Stimulated activated naive CD8-positive, alpha-beta T cell treated with anti-CD3 and anti-CD28 coated beads, Interleukin-15, Interleukin-2, amounts not matched to agents 100 ng/mL and 50 ng/mL, for 24 hours (primary cell): ENCODE results near the gene EIF3K.
A peak's percentile ranks its signal among the peaks of the same experiment; 100 is the strongest.

Experiments
- H3K27ac Mint-ChIP-seq: one replicate; pipeline ENCODE4 v1.8.0; 2021; ENCODE audit warnings: mild to moderate bottlenecking, mixed read lengths
- H3K27me3 Mint-ChIP-seq: one replicate; pipeline ENCODE4 v1.8.0; 2021; ENCODE audit warnings: mixed read lengths
- H3K36me3 Mint-ChIP-seq: one replicate; pipeline ENCODE4 v1.8.0; 2021; ENCODE audit warnings: low read depth, mixed read lengths
- H3K4me1 Mint-ChIP-seq: one replicate; pipeline ENCODE4 v1.8.0; 2021; ENCODE audit warnings: low read depth, mixed read lengths
- H3K4me3 Mint-ChIP-seq: one replicate; pipeline ENCODE4 v1.8.0; 2021; ENCODE audit warnings: mild to moderate bottlenecking, mixed read lengths
- H3K9me3 Mint-ChIP-seq: one replicate; pipeline ENCODE4 v1.8.0; 2021; ENCODE audit warnings: mixed read lengths

EIF3K gene

DNA sequence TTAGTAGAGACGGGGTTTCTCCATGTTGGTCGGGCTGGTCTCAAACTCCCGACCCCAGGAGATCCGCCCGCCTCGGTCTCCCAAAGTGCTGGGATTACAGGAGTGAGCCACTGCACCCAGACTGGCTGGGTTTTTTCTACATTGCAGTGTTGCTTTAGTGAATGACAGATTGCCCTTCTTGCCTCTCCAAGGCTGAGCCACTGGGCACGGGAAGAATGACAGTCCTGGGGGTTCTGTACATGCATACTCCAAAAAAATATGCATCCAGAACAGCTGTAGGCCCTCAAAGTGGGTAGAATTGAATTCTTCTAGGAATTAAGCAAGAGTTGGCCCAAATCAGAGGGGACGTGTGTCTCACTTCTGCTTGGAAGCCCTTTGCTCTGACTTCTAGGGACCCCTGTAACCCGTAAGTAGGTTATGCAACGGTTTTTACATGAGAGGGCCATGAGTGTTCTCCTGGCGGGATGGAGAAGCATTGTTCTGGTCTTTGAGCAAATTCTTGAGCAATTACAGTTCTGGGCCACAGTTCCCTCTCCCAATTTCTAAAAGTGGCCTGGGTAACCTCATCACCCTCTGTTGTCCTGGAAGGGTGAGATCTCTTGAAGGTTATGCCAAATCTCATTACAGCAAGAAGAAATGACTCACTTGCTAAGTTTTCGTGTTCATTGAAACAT, 32.1 kb downstream of the EIF3K start:
- peaks cover 78% of the 10 kb centered on the region for H3K4me1 Mint-ChIP-seq
- no peak overlapping the region for H3K4me3 Mint-ChIP-seq
- peaks cover 3% of the 10 kb centered on the region for H3K27me3 Mint-ChIP-seq
- H3K9me3 Mint-ChIP-seq: no peaks in the 10 kb centered on the region
- no peak overlapping the region for H3K27ac Mint-ChIP-seq
- peaks cover 10% of the 10 kb centered on the region for H3K36me3 Mint-ChIP-seq

DNA sequence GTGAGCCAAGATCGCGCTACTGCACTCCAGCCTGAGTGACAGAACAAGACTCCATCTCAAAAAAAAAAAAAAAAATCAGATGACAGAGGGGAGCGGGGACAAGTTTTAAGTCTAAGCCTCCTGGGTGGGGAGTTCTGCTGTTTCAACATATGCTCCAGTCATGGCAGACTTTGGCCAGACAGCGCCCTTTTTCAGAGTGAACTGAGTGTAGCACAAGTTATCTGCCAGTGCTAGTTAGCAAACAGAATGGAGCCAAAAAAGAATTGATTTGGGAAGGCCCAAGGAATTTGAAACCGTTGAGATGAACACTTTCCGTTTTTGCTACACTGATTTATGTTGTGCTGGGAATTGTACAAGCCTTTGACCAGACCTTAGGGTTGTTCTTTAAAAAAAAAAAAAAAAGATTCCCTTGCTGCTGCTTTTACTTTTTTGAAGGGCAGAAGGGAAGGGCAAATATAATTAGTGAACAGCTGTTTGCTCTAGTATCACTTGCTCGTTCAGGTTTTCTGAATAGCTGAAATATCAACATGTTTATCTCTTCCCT, 34.1 kb downstream of the EIF3K start:
- H3K27ac Mint-ChIP-seq: no peak overlapping the region
- H3K27me3 Mint-ChIP-seq: peaks cover 3% of the 10 kb centered on the region
- no peaks in the 10 kb centered on the region for H3K9me3 Mint-ChIP-seq
- no peak overlapping the region for H3K4me3 Mint-ChIP-seq
- H3K4me1 Mint-ChIP-seq: peaks cover 96% of the 10 kb centered on the region
- peaks cover 22% of the 10 kb centered on the region for H3K36me3 Mint-ChIP-seq

DNA sequence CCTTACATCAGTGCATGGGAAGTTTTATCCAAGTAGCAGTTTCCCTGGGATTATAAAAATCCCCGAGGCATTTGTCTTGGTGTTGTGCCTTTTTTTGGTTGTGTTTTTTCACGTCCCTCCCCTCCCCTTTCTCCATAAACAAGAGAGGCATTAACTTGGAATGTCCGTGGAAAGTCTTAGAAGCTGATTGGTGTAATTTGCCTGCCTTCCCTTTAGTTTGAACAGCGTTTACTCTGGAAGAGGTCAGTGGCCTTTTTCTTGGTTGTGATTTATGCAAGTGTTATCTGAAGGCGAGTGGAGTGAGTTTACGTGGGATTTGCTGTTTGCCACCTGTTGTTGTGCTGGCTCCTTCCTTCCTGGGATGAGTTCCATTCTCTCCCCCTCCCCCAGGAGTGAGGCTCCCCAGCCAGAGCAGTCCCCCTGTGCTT, 35.7 kb downstream of the EIF3K start:
- H3K9me3 Mint-ChIP-seq: no peaks in the 10 kb centered on the region

DNA sequence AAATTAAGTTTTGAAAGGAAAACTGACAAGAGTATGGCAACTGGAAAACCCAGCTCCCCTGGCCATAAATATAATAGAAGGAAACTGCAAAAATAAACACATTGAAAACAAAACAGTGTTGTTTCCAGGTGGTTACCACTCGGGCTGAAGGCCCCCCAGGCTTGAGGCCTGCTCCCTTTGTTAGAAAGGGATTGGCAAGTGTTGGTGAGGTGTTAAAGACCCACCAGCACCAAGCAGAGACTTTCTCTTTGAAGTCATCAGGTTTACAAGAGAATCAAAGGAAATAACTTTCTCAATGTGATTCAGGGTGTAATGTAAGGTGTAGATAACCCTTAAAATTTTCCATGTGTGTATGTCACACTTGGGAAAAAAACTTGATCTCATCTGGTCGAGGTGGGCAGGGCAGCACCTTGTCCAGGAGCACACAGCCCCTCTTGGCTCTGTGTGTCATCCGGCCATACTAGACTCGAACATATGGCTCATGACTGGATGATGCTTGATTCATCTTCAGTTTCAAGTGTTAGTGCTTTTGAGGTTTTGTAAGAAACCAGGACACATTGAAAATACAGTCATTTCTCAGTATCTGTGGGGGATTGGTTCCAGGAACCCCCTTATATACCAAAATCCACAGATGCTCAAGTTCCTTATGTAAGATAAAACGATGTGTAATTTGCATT, 36.3 kb downstream of the EIF3K start:
- Mint-ChIP-seq H3K27ac (peak overlapping the region; percentile 89), H3K4me1 (peaks cover 81% of the 10 kb centered on the region), H3K4me3 (peak overlapping the region; percentile 66), H3K9me3 (no peaks in the 10 kb centered on the region), H3K27me3 (no peaks in the 10 kb centered on the region), H3K36me3 (peaks cover 24% of the 10 kb centered on the region)

More for the DNA sequence above, 35.7 kb downstream of the EIF3K start:
- Mint-ChIP-seq H3K27me3 (no peaks in the 10 kb centered on the region), H3K27ac (peak overlapping the region; percentile 22), H3K4me1 (peaks cover 88% of the 10 kb centered on the region), H3K36me3 (peaks cover 24% of the 10 kb centered on the region), H3K4me3 (no peak overlapping the region)

DNA sequence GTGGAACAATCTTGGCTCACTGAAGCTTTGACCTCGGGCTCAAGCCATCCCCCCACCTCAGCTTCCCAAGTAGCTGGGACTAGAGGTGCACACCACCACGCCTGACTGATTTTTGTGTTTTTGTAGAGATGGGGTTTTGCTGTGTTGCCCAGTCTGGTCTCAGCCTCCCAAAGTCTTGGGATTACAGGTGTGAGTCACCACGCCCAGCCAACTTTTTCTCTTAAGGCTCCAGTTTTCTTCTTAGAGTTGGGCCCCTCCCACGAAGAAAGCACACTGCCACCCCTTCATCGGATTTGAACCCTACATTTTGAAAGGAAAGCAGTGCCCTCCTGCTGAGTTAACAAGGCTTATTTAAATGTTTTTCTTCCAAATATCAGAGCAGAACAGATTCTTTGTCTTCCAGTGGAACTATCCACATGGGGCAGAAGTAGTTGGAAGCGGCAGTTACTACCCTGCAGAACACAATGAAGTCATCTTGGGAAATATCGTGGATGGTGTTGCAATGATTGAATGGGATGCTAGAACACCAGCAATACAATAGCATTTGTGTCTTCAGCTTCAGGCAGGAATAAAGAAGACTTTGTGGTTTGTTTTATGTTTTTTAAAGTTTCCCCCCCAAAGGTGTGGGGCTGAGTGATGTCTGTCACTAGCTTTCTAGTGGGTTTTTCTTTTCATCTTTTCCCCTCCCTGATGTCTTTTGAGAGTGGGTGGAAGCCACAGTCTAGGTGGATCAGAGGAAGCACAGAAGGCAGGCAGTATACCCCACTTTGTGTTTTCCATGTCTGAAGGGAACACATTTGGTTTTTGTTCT, 37.4 kb downstream of the EIF3K start:
- no peaks in the 10 kb centered on the region for H3K27me3 Mint-ChIP-seq
- peak overlapping the region; percentile 89 for H3K27ac Mint-ChIP-seq
- no peaks in the 10 kb centered on the region for H3K9me3 Mint-ChIP-seq
- H3K4me3 Mint-ChIP-seq: peak overlapping the region; percentile 66
- H3K36me3 Mint-ChIP-seq: peaks cover 31% of the 10 kb centered on the region
- H3K4me1 Mint-ChIP-seq: peaks cover 78% of the 10 kb centered on the region

DNA sequence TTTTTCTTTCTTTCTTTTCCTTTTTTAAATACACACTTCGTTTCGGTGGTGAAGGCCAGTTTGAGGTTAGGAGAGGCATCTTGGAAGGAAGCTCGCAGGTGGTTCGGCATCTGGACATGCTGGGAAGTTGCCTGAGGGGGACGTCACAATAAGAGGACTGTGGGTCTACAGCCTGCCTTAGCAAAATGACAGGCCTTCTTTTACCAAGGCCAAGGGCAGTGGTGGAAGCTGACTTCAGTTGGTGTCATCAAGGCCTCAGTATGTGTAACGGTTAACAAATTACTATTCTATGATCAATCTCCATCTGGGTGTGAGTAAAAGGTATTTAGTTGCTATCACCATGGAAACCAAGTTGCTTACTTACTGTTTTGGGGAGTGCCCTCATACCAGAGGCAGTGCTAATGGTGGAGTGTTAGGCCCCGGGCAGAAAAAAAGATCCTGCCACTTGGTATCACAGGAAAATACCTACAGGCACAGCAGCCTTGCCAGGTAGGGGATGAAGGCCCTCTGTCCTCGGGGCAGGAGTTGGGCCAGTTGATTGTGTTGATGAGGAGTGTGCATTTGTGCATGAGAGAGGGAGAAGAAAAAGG, 38.7 kb downstream of the EIF3K start:
- Mint-ChIP-seq H3K4me1 (peaks cover 75% of the 10 kb centered on the region), H3K4me3 (peak overlapping the region; percentile 36), H3K9me3 (no peaks in the 10 kb centered on the region), H3K27me3 (no peaks in the 10 kb centered on the region), H3K36me3 (peaks cover 30% of the 10 kb centered on the region), H3K27ac (peak overlapping the region; percentile 88)

DNA sequence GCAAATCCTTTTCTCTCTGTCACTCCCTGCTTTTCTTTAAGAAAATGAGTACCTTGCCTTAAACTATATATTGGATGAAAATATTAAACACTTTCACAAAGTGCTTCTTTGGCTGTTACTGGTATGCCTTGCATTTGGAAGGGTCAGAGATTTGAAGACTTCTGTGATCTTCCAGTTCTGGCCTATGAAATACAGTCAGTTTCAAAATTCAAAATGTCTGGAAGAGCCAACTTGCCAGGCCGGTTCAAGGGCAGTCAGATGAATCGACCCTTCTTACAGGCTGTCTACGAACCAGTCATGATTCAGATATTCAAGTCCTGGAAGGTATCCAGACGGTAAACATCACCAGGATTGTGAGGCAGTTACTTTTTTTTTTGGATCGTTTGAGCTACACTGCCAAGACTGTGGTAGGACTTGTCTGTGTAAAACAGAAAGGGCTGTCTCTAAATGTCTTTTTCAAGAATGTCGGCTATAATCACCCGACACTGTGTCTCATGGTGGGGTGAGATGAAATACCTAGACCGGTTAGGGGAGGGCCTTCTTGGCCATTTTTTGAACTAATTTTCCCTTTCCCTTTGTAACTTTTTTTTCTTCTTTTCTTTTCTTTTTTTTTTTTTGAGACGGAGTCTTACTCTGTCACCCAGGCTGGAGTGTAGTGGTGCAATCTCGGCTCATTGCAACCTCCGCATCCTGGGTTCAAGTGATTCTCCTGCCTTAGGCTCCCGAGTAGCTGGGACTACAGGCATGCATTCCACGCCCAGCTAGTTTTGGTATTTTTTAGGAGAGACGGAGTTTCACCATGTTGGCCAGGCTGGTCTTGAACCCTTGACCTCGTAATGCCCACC, 39.7 kb downstream of the EIF3K start:
- Mint-ChIP-seq H3K4me3 (no peak overlapping the region), H3K9me3 (no peaks in the 10 kb centered on the region), H3K27me3 (no peaks in the 10 kb centered on the region), H3K4me1 (peaks cover 73% of the 10 kb centered on the region), H3K36me3 (peaks cover 30% of the 10 kb centered on the region), H3K27ac (peak overlapping the region; percentile 36)

DNA sequence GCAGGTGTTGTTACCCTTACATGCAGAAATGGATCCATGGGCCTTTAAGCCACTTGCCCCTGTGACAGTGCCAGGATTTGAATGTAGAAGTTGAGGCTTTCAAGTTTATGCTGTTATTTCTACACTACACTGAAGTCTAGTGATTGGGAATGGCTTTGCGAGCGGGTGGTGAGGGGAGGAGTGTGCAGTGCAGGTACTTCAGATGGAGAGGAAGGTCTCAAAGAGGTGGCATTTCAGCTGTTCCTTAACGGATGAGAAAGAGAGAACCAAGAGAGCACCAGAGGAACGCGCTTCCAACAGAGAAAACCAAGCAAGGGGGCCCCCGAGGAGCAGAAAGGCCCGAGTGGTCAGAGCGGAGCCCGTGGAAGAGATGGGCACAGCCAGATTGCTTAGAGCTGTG, 41.7 kb downstream of the EIF3K start:
- Mint-ChIP-seq H3K27ac (no peak overlapping the region), H3K4me3 (no peak overlapping the region), H3K9me3 (no peaks in the 10 kb centered on the region), H3K27me3 (no peaks in the 10 kb centered on the region), H3K36me3 (peaks cover 30% of the 10 kb centered on the region), H3K4me1 (peaks cover 71% of the 10 kb centered on the region)

DNA sequence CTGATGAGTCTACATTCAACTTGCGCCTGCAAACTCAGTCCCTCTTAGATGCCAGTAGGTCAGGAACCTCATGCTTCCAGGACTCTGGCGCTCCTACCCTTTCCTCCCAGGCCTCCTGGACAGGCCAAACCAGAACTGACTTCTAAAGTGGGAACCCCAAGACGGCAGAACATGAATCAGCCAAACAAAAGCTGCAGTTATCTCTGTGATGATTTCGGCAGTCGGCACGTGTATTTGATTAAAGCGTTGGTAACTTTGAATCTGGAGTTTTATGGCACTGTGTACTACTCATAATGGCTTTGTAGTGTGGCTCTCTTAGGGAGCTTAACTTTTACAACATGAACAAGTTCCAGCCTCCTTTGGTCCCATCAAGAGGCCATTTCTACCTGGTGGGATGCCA, 42.1 kb downstream of the EIF3K start:
- peaks cover 71% of the 10 kb centered on the region for H3K4me1 Mint-ChIP-seq
- H3K27me3 Mint-ChIP-seq: no peaks in the 10 kb centered on the region
- H3K27ac Mint-ChIP-seq: no peak overlapping the region
- H3K36me3 Mint-ChIP-seq: peaks cover 30% of the 10 kb centered on the region
- no peaks in the 10 kb centered on the region for H3K9me3 Mint-ChIP-seq
- H3K4me3 Mint-ChIP-seq: no peak overlapping the region

DNA sequence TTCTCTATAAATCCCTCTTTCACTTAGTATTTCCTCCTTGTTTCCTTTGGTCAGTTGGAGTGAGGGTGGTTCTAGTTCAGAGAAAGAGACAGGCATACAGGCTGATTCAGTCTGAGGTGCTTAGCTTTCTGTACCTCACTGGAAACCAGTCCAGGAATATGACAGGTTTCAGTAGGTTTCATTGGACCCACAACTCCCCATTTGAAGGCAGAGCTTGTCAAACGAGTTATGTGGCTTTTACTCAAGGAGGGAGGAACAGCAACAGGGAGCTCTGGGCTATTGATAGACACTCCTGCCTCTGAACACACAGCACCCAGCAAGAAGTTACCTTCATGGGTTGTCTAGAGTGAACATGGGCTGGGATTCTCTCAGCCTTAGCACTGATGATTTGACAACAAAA, 43.0 kb downstream of the EIF3K start:
- H3K36me3 Mint-ChIP-seq: peaks cover 28% of the 10 kb centered on the region
- H3K9me3 Mint-ChIP-seq: no peaks in the 10 kb centered on the region
- peaks cover 71% of the 10 kb centered on the region for H3K4me1 Mint-ChIP-seq
- H3K4me3 Mint-ChIP-seq: no peak overlapping the region
- no peak overlapping the region for H3K27ac Mint-ChIP-seq
- no peaks in the 10 kb centered on the region for H3K27me3 Mint-ChIP-seq

DNA sequence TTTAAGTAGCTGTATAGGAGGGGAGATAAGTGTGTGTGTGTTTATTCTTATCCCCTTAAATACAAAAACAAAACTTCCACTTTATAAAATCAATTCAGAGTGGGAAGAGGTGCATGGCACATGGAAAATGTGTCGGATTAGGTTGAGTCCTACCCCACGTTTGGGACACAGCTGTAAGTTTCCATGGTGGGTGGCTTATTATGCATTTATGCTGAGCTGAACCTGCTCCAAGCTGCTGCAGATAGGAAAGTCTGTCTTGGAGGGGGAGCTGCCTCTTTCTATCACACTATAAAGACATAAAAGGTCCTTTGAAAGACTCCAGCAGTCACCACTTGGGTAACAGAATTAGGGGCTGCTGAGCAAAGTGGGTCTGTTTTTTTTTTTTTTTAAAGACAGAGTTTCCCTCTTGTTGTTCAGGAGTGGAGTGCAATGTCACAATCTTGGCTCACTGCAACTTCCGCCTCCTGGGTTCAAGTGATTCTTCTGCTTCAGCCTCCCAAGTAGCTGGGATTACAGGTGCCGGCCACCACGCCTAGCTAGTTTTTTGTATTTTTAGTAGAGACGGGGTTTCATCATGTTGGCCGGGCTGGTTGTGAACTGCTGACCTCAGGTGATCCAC, 43.7 kb downstream of the EIF3K start:
- Mint-ChIP-seq H3K36me3 (peaks cover 28% of the 10 kb centered on the region), H3K4me1 (peaks cover 71% of the 10 kb centered on the region), H3K27me3 (no peaks in the 10 kb centered on the region), H3K4me3 (no peak overlapping the region), H3K27ac (no peak overlapping the region), H3K9me3 (no peaks in the 10 kb centered on the region)

DNA sequence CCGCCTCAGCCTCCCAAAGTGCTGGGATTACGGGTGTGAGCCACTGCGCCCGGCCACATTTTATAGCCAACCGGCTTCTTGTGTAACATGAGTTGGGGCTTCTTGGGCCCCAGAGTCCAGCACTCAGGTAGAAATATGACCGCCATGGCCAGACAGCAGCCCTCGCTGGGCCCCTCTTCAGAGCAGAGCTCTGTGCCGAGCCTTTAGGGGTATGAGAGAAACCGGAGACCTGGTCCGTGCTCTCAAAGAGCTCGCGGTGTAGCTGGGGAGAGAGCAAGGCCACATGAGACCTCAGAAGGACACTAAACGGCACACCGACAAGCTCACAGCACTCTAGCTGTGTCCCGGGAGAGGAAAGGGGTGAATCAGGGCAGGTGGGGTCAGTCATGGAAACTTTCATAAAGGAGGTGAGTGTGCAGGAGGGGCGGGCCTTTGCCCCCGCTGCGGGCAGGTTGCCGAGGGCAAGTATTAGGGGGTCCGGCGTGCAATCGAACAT, 44.2 kb downstream of the EIF3K start:
- no peaks in the 10 kb centered on the region for H3K9me3 Mint-ChIP-seq
- no peaks in the 10 kb centered on the region for H3K27me3 Mint-ChIP-seq
- peaks cover 71% of the 10 kb centered on the region for H3K4me1 Mint-ChIP-seq
- H3K4me3 Mint-ChIP-seq: no peak overlapping the region
- peaks cover 24% of the 10 kb centered on the region for H3K36me3 Mint-ChIP-seq
- no peak overlapping the region for H3K27ac Mint-ChIP-seq

DNA sequence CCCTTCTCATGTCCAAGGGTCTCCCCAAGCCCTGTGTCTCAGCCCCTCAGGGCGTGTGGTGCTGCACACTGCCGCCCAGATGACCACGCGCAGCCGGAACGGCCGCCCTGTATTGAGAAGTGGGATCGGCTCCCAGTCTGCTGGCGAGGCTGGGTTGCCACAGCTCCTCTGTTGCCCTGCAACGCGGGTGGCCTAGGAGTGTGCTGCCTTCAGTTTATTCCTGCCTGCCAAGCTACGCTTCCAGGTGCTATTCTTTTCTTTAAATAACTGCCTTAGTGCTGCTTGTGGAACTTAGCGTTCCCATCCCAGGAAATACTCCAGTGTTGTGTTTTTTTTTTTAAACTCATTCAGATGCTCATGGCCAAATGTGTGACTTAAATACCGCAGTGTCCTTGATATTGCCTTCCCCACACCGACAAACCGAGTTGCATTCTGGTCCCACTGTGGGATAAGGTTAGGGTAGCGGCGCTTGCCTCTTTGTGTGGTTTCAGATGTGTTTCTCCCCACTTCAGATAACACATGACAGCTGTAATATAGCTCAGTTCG, 45.0 kb downstream of the EIF3K start:
- Mint-ChIP-seq H3K4me1 (peaks cover 73% of the 10 kb centered on the region), H3K4me3 (no peak overlapping the region), H3K27me3 (no peaks in the 10 kb centered on the region), H3K9me3 (no peaks in the 10 kb centered on the region), H3K27ac (no peak overlapping the region), H3K36me3 (peaks cover 27% of the 10 kb centered on the region)
